ENCODE data around the gene VARS2. TPM values are rescaled to one million over a fixed set of nuclear protein-coding genes. Genes with fewer than 3 reads are reported as not detected.

The VARS2 gene
- total and polyA plus RNA-seq, 9 of the 15 experiments (the other 6 are each of a cell fraction or from before 2014, with no cell fraction given): 1.6 to 53.6 (median 29.9) TPM

DNA sequence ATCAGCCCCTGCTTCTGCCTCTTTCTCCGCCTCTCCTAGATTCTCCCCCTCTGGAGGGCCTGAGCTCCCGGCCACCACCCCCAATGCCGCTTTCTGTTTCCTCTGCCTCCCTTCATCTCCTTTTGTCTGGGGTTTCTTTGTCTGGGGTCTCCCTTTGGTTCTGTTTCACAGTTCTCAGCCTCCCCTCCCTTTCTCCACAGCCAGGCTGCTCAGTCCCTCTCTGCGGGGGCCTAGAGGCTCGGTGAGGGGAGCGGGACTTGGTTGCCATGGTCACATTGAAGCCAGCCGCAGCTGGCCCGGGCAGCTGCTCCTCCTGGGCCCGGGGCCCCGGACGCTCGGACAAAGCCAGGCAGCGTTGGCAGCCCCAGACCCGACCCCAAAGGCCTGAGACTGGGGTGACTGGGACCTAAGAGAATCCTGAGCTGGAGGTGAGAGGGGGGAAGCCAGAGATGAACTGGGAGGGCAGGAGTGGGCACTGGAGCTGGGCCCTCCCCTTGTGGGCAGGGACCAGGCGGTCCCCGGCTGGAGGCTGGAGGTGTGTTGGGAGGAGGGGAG is 33.3 kb upstream of the VARS2 start:
- ATAC-seq: no peak
- Histone ChIP-seq H3K27ac (ENCODE audit: extremely low read depth, low read depth, low read length) (no peak overlapping the region), H2AFZ (ENCODE audit: low read depth, low read length) (0 out of 2 replicates have a peak overlapping the region, but pooled peaks have one; percentile 23), H3K36me3 (ENCODE audit: control insufficient read depth, insufficient read depth, low read length) (no peaks in the 10 kb centered on the region), H3K27me3 (ENCODE audit: control insufficient read depth in 2 of 2, insufficient read depth in 2 of 2, low read length in 2 of 2) (no peaks in the 10 kb centered on the region), H3K4me1 (replicated peaks in 1 of 2; ENCODE audit: control insufficient read depth in 2 of 2, insufficient read depth in 2 of 2, low read length in 2 of 2) (peaks cover 76 to 79% of the 10 kb centered on the region in 2 experiments), H3K4me3 (no peak overlapping the region), H3K79me2 (ENCODE audit: control insufficient read depth, insufficient read depth, low read length) (peaks cover 12% of the 10 kb centered on the region), H4K20me1 (replicated peaks; ENCODE audit: control insufficient read depth, insufficient read depth, low read length) (no peaks in the 10 kb centered on the region), H3K9ac (ENCODE audit: insufficient read depth in 1 of 2, low read depth in 2 of 2, low read length in 2 of 2) (peak overlapping the region in 1 of 2 experiments; percentile 77; a peak in 2 of 4 replicates), H3K9me1 (ENCODE audit: control insufficient read depth, insufficient read depth, low read length) (no peaks in the 10 kb centered on the region), H3K9me3 (replicated peaks; ENCODE audit: control insufficient read depth, insufficient read depth, low read depth, low read length) (no peaks in the 10 kb centered on the region), H3K4me2 (ENCODE audit: insufficient read depth, low read length) (no peak overlapping the region)
- no TSS peak for BruUV-seq (replicated peaks)
- intact Hi-C loops (cut with micrococcal nuclease): no loop called here
- DNase-seq (ENCODE audit: extremely low read depth in 1 of 4, low spot score in 3 of 4): no peak
- no peak for FAIRE-seq
- POLR2A ChIA-PET: interaction anchor here (0.6 to 1.6 kb wide), 7 partner anchors 8 to 141 kb away, joined by 3 to 4 read pairs (median 3); no protein-coding TSS in a partner anchor
- in situ Hi-C loops (cut with MboI): no loop called here
- WGBS (ENCODE audit: insufficient coverage, low coverage, missing lambda C conversion rate): 79% methylated on average over 16 of the region's 16 CpGs
- CTCF ChIA-PET (ENCODE audit: low intra/inter-chr PET ratio): no interaction called here
- no peak for TF ChIP-seq ZC3H8 (IDR thresholded peaks at IDR 0.05)
- TF ChIP-seq, protein P1, sequence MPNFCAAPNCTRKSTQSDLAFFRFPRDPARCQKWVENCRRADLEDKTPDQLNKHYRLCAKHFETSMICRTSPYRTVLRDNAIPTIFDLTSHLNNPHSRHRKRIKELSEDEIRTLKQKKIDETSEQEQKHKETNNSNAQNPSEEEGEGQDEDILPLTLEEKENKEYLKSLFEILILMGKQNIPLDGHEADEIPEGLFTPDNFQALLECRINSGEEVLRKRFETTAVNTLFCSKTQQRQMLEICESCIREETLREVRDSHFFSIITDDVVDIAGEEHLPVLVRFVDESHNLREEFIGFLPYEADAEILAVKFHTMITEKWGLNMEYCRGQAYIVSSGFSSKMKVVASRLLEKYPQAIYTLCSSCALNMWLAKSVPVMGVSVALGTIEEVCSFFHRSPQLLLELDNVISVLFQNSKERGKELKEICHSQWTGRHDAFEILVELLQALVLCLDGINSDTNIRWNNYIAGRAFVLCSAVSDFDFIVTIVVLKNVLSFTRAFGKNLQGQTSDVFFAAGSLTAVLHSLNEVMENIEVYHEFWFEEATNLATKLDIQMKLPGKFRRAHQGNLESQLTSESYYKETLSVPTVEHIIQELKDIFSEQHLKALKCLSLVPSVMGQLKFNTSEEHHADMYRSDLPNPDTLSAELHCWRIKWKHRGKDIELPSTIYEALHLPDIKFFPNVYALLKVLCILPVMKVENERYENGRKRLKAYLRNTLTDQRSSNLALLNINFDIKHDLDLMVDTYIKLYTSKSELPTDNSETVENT (CRISPR knock-in tag; IDR thresholded peaks at IDR 0.05): no peak
- TF ChIP-seq FOXA3 (CRISPR knock-in tag; conservative IDR thresholded peaks at IDR 0.05 in 1 of 2, IDR thresholded peaks at IDR 0.05 in 1 of 2): no peak
- TF ChIP-seq ZKSCAN8 (CRISPR knock-in tag; IDR thresholded peaks at IDR 0.05): no peak
- no peak for TF ChIP-seq POLR2AphosphoS5 (IDR thresholded peaks at IDR 0.05; ENCODE audit: control insufficient read depth, insufficient read depth, low read depth, low read length)
- TF ChIP-seq, protein P2, sequence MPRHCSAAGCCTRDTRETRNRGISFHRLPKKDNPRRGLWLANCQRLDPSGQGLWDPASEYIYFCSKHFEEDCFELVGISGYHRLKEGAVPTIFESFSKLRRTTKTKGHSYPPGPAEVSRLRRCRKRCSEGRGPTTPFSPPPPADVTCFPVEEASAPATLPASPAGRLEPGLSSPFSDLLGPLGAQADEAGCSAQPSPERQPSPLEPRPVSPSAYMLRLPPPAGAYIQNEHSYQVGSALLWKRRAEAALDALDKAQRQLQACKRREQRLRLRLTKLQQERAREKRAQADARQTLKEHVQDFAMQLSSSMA (CRISPR knock-in tag; IDR thresholded peaks at IDR 0.05): no peak
- TF ChIP-seq, protein P3, sequence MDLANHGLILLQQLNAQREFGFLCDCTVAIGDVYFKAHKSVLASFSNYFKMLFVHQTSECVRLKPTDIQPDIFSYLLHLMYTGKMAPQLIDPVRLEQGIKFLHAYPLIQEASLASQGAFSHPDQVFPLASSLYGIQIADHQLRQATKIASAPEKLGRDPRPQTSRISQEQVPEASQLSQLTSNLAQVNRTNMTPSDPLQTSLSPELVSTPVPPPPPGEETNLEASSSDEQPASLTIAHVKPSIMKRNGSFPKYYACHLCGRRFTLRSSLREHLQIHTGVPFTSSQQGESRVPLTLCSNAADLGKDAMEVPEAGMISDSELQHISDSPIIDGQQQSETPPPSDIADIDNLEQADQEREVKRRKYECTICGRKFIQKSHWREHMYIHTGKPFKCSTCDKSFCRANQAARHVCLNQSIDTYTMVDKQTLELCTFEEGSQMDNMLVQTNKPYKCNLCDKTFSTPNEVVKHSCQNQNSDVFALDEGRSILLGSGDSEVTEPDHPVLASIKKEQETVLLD (IDR thresholded peaks at IDR 0.05): no peak
- no peak for TF ChIP-seq PML (IDR thresholded peaks at IDR 0.05; ENCODE audit: low read length)
- TF ChIP-seq SPI1 (IDR thresholded peaks at IDR 0.05; ENCODE audit: borderline replicate concordance, low read depth, low read length): no peak
- no peak for TF ChIP-seq RBM15 (IDR thresholded peaks at IDR 0.05; ENCODE audit: insufficient read depth, low read length)
- TF ChIP-seq, protein P4, sequence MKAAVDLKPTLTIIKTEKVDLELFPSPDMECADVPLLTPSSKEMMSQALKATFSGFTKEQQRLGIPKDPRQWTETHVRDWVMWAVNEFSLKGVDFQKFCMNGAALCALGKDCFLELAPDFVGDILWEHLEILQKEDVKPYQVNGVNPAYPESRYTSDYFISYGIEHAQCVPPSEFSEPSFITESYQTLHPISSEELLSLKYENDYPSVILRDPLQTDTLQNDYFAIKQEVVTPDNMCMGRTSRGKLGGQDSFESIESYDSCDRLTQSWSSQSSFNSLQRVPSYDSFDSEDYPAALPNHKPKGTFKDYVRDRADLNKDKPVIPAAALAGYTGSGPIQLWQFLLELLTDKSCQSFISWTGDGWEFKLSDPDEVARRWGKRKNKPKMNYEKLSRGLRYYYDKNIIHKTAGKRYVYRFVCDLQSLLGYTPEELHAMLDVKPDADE (conservative IDR thresholded peaks at IDR 0.05; ENCODE audit: control insufficient read depth, low read depth, low read length): no peak
- TF ChIP-seq HIVEP1 (CRISPR knock-in tag; IDR thresholded peaks at IDR 0.05): no peak
- no peak for TF ChIP-seq ZNF644 (tag; IDR thresholded peaks at IDR 0.05; ENCODE audit: low read depth)
- no peak for TF ChIP-seq RAD21 (CRISPR knock-in tag; conservative IDR thresholded peaks at IDR 0.05 in 1 of 2, IDR thresholded peaks at IDR 0.05 in 1 of 2)
- TF ChIP-seq, protein P5, sequence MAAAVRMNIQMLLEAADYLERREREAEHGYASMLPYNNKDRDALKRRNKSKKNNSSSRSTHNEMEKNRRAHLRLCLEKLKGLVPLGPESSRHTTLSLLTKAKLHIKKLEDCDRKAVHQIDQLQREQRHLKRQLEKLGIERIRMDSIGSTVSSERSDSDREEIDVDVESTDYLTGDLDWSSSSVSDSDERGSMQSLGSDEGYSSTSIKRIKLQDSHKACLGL (CRISPR knock-in tag; IDR thresholded peaks at IDR 0.05; ENCODE audit: borderline replicate concordance, poor library complexity, severe bottlenecking): no peak

Data from K562 (cell line).